ENCODE measurements around the gene DPYSL3. TPM values are rescaled to one million over a fixed set of nuclear protein-coding genes. Genes with fewer than 3 reads are reported as not detected.
A peak's percentile ranks its signal among the peaks of the same experiment; 100 is the strongest.

DPYSL3 gene
- total and polyA plus RNA-seq, 2 donors, result 254 to 287 TPM

DNA sequence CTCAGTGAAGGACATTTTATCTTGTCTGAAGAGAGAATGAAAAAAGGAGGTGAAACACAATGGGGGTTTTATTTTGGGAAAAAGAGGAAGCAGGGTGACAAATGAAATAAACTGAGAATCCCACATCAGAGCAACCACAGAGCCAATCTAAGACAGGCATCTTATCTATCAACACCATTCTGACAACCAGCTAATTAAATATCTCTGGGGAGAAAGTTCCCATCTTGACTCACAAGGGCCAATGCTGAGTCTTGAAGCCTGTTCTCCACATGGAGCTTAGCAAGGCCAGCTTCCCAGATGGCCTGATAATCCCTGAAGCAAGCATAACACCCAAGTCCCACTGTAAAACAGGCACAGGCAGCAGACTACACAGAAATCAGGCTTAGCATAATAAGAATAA lies 30.4 kb downstream of the DPYSL3 start:
- peaks cover 3% of the 10 kb centered on the region for H3K4me1 ChIP-seq (ENCODE audit: insufficient read depth)
- no peak for DNase-seq (ENCODE audit: extremely low spot score)
- H3K4me3 ChIP-seq (ENCODE audit: low read depth, low read length), result no peak overlapping the region
- no peak overlapping the region for H3K27ac ChIP-seq (ENCODE audit: low read depth)
- H3K36me3 ChIP-seq (ENCODE audit: insufficient read depth), result no peaks in the 10 kb centered on the region

DNA sequence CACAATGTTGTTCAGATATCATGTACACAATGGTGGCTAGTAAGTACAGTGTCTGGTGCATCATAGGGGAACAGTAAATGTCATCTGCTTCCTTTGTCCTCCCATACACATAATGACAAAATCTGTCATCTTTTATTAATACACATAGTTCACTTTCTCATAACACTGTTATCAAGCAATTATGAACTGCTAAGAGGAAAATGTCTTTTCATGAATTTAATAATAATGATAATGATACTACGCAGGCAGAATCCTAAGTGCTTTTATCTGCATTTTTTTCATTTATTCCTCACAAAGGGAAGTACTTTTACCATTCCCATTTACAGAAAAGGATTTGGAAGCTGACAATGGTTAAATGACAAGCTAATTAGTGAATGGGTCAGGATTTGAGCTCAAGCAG lies 35.7 kb downstream of the DPYSL3 start:
- no peak overlapping the region for H3K27ac ChIP-seq (ENCODE audit: low read depth)
- H3K4me3 ChIP-seq (ENCODE audit: low read depth, low read length), result no peak overlapping the region
- no peaks in the 10 kb centered on the region for H3K36me3 ChIP-seq (ENCODE audit: insufficient read depth)
- DNase-seq (ENCODE audit: extremely low spot score), result no peak
- WGBS, result 97% methylated on average over 1 of the region's 1 CpG
- H3K4me1 ChIP-seq (ENCODE audit: insufficient read depth), result no peaks in the 10 kb centered on the region

DNA sequence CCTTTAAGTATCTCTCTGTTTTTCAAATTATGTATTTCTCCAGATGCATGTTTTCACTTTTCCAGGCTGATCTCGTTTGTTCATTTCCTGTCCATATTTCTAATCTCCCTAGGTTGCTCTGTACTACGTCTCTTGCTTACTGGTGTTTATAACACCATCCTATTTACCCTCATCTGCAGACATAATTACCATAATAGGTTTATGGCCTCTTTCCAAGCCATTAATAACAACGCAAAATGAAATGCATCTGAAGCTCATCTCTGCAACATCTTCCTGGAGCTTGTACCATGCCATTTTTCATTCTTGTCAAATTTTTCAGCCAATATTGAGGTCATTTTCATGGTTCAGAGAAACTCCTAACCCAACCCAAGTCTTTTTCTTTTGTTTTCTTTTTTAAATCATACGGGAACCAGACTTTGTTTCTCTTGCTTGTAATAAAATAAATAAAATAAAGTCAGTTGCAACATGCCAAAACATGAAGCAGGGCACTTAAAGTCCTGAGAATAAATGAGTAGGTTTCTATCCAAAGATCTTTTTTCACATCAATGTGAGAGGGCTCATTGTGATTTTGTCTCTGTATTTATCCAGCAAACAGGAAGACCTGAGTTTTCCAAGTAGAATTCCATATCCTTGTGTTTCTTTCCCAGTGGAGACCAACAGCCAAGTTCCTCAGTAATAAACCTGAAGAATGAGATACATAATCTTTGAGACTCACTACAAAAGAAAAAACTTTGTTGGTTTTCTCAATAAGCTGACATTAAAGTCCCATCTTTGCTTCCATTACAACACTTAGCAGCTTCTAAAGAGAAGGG lies 37.0 kb downstream of the DPYSL3 start:
- WGBS, result 24% methylated on average over 4 of the region's 4 CpGs
- Histone ChIP-seq H3K36me3 (ENCODE audit: insufficient read depth) (no peaks in the 10 kb centered on the region), H3K27ac (ENCODE audit: low read depth) (peak overlapping the region; percentile 10), H3K4me3 (ENCODE audit: low read depth, low read length) (no peak overlapping the region), H3K4me1 (ENCODE audit: insufficient read depth) (no peaks in the 10 kb centered on the region)
- no peak for DNase-seq (ENCODE audit: extremely low spot score)

DNA sequence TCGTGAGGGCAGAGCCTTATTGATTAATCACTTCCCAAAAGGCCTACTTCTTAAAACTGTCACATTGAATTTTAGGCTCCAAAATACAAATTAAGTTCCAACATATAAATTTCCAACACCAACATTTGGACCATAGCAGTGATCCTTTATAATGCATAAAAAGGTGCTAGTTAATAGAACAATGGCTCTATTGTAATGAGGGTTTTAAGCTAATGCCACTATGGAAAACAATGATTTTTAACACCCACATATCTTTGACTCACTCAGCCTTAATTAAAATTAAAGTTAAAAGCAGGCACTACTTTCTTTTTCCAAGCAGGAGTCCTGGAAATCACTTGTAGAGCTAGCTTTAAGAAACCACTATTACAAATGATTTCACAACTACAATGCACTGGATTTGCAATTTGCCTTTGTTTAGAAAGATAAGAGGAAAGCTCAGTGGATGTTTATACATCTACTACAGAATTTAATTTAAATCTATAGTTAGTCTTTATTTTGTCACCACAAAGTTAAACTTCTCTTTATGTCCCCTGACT lies 41.8 kb downstream of the DPYSL3 start:
- Histone ChIP-seq H3K4me3 (ENCODE audit: low read depth, low read length) (no peak overlapping the region), H3K36me3 (ENCODE audit: insufficient read depth) (no peaks in the 10 kb centered on the region), H3K27ac (ENCODE audit: low read depth) (no peak overlapping the region), H3K4me1 (ENCODE audit: insufficient read depth) (no peaks in the 10 kb centered on the region)
- WGBS, result 80% methylated on average over 1 of the region's 1 CpG
- no peak for DNase-seq (ENCODE audit: extremely low spot score)

DNA sequence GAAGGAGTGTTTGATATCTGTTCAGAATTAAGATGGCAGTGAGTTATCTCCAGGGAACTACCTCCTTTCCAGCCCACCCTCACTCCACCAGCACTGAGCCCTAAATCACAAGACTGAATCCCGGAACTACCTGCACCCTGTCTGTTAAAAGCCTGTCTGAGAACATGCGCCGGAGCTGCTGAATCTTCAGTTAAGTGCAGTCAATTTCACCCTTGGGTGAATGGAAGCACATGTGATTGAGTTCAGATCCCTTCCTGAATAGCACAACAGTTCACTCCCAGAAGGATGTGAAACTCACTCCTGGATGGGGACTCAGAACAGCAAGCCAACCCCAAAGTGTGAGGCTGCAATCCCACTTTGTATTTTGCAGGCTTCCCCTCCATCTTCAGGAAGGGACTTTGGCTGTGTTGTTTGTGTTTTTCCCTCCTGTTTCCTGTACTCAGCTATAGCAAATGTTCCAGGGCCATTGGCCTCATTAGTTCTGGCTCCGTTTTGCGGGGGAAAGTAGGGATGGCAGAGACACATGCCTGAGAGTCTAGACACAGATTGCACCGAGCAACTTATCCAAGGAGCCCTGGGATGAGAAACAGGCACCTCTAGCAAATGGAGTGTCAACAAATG lies 43.4 kb downstream of the DPYSL3 start:
- no peak for DNase-seq (ENCODE audit: extremely low spot score)
- H3K4me1 ChIP-seq (ENCODE audit: insufficient read depth), result no peaks in the 10 kb centered on the region
- H3K36me3 ChIP-seq (ENCODE audit: insufficient read depth), result no peaks in the 10 kb centered on the region
- H3K4me3 ChIP-seq (ENCODE audit: low read depth, low read length), result no peak overlapping the region
- H3K27ac ChIP-seq (ENCODE audit: low read depth), result no peak overlapping the region
- 49% methylated on average over 6 of the region's 6 CpGs for WGBS

DNA sequence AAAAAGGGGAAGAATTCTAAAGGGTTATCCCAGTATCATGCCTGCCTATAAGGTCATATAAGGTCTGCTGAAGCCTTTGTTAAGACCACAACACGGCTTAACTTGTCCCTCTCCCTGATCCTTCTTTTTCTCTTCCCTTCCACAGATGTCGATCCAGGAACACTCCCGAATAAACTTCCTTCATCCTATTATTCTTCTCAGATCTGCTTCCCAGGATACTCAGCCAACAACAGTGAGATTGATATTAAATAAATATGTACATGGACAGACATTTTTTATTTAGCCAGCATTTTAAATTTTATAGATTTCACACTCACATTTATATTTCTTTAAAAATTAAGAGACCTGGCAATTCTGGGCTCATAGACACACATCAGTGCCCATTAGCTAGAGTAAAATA lies 44.1 kb downstream of the DPYSL3 start:
- WGBS, result 56% methylated on average over 3 of the region's 3 CpGs
- H3K4me1 ChIP-seq (ENCODE audit: insufficient read depth), result no peaks in the 10 kb centered on the region
- DNase-seq (ENCODE audit: extremely low spot score), result no peak
- H3K36me3 ChIP-seq (ENCODE audit: insufficient read depth), result no peaks in the 10 kb centered on the region
- no peak overlapping the region for H3K4me3 ChIP-seq (ENCODE audit: low read depth, low read length)
- no peak overlapping the region for H3K27ac ChIP-seq (ENCODE audit: low read depth)

DNA sequence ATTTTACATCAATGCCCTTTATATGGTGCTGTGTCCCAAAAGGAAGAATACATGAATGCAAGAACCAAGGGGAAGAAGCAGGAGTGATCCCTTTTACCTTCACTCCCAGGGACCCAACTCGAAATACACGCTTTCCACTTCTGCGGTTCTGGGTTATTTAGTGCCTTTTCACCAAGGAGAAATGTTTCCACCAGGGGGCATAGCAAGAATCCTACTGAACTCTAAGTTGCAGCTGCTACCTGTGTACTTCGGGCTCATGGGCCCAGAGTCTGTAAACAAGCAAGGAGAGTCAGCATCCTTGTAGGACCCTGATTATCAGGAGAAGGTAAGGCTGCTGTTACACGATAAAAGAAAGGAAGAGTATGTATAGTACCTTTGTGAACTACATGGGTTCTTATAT lies 45.7 kb downstream of the DPYSL3 start:
- H3K36me3 ChIP-seq (ENCODE audit: insufficient read depth), result no peaks in the 10 kb centered on the region
- no peak for DNase-seq (ENCODE audit: extremely low spot score)
- no peak overlapping the region for H3K4me3 ChIP-seq (ENCODE audit: low read depth, low read length)
- no peak overlapping the region for H3K27ac ChIP-seq (ENCODE audit: low read depth)
- WGBS, result 74% methylated on average over 5 of the region's 5 CpGs
- no peaks in the 10 kb centered on the region for H3K4me1 ChIP-seq (ENCODE audit: insufficient read depth)

DNA sequence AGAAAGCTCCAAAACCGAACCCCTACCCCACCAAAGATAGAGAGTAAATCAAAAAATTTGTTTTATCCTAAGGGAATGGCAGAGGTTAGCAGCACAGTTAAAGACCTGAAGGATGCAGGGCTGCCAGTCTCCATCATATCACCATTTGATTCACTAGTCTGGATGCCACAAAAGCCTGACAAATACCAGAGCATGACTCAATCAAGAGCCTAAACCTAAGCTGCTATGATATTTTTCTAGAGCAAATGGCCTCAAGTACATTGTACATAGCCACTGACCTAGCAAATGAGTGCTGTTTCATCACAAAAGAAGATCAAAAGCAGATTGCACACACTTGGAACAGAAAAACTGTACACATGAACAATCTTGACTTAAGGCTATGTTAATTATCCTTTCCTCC lies 48.0 kb downstream of the DPYSL3 start:
- Histone ChIP-seq H3K27ac (ENCODE audit: low read depth) (no peak overlapping the region), H3K4me3 (ENCODE audit: low read depth, low read length) (no peak overlapping the region), H3K36me3 (ENCODE audit: insufficient read depth) (no peaks in the 10 kb centered on the region), H3K4me1 (ENCODE audit: insufficient read depth) (no peaks in the 10 kb centered on the region)
- 96% methylated on average over 1 of the region's 1 CpG for WGBS
- DNase-seq (ENCODE audit: extremely low spot score), result no peak

DNA sequence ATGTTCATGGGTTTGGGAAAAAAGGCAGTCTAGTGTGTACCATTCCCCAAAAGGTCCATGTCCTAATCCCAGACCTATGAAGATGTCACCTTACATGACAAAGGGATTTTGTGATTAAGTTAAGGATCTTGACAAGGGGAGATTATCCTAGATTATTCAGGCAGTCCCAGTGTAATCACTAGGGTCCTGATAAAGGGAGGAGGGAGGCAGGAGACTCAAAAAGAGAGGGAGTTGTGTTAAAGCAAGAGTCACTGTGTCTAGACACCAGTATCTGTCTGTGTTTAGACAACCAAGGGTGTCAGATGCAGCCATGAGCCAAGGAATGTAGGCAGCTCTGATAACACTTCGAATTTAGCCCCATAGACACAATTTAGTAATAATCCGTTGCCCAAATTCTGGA lies 49.5 kb downstream of the DPYSL3 start:
- Histone ChIP-seq H3K4me1 (ENCODE audit: insufficient read depth) (no peaks in the 10 kb centered on the region), H3K27ac (ENCODE audit: low read depth) (no peak overlapping the region), H3K4me3 (ENCODE audit: low read depth, low read length) (no peak overlapping the region), H3K36me3 (ENCODE audit: insufficient read depth) (no peaks in the 10 kb centered on the region)
- WGBS, result 63% methylated on average over 2 of the region's 2 CpGs
- DNase-seq (ENCODE audit: extremely low spot score), result no peak

DNA sequence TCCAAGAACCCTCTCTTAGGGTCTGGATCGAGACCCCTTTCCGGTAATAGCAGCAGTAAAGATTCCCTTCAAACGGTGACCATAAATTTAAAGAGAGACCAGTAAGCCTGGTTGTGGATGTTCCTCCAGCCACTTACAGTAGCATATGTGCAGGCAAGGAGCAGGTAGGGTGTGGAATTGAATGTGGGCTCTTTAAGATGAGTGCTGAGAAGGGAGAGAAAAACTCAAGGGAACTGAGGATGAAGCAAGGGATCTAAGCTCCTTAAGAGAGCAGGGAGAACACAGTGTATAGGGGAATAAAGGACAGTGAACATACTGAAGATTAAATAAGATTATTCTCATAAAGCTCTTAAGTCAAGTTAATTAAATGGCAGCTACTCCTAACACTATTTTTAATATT lies 51.3 kb downstream of the DPYSL3 start:
- DNase-seq (ENCODE audit: extremely low spot score), result no peak
- WGBS, result 75% methylated on average over 3 of the region's 3 CpGs
- no peak overlapping the region for H3K27ac ChIP-seq (ENCODE audit: low read depth)
- H3K4me1 ChIP-seq (ENCODE audit: insufficient read depth), result no peaks in the 10 kb centered on the region
- H3K36me3 ChIP-seq (ENCODE audit: insufficient read depth), result no peaks in the 10 kb centered on the region
- no peak overlapping the region for H3K4me3 ChIP-seq (ENCODE audit: low read depth, low read length)

DNA sequence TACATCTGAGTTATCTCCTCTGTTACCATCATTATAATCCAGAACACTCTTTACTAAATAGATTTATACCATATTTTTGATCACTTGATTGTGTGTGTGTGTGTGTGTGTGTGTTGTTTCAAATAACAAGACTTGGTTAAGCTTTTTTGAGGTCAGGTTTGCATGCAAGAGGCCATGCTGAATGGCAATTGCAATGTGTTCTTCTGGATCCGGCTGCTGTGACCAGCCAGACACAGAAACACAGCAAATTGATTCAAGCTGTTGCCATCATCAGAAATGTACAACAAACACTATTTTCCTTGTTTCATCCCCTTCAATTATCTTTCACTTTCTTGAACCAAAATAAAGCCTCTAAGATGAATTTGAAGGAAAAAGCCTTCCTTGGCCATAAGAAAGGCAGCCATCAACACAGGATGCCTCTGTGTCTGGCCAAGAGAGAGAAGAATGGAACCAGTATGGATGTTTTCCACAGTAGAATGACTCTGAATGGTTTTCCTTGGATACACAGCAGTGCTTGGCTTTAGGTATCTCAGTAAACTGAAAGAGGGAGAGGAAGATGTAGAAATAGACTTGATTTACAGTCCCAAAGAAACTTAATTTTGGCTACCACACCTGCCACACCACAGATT lies 53.9 kb downstream of the DPYSL3 start:
- no peak for DNase-seq (ENCODE audit: extremely low spot score)
- 28% methylated on average over 1 of the region's 1 CpG for WGBS
- Histone ChIP-seq H3K4me1 (ENCODE audit: insufficient read depth) (no peaks in the 10 kb centered on the region), H3K27ac (ENCODE audit: low read depth) (no peak overlapping the region), H3K4me3 (ENCODE audit: low read depth, low read length) (no peak overlapping the region), H3K36me3 (ENCODE audit: insufficient read depth) (no peaks in the 10 kb centered on the region)

DNA sequence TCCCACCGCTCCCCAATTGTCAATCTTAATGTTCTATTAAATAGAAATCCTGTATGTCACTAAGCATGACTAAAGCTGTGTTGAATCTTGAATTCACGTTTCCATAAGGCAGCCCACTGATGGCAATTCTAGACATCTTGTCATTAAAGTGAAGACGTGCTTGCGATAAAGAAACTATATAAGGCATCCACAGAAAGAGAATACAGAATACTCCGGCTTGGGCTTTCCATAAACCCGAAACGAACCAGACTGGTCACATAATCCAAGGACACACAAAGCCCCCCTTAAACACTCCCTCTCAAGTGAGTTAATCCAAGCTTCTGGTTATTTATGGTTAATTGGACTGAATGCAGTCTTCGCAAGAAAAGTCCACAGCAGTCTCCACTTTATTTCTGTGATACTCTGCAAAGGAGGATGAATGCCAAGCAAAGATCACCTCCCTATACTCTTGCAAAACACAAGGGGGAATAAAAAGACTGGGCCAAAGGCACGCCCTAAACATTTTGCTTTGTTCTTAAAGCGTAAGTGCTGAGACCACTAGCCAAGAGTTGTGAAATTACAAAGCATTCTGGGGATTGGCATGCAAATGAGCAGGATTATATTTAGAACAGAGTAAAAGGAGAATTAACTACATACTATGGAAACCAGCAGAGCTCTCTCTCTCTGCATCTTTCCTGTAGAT lies 54.7 kb downstream of the DPYSL3 start:
- no peak for DNase-seq (ENCODE audit: extremely low spot score)
- Histone ChIP-seq H3K27ac (ENCODE audit: low read depth) (peak overlapping the region; percentile 15), H3K4me3 (ENCODE audit: low read depth, low read length) (no peak overlapping the region), H3K36me3 (ENCODE audit: insufficient read depth) (no peaks in the 10 kb centered on the region), H3K4me1 (ENCODE audit: insufficient read depth) (no peaks in the 10 kb centered on the region)
- 29% methylated on average over 10 of the region's 10 CpGs for whole genome bisulfite sequencing

DNA sequence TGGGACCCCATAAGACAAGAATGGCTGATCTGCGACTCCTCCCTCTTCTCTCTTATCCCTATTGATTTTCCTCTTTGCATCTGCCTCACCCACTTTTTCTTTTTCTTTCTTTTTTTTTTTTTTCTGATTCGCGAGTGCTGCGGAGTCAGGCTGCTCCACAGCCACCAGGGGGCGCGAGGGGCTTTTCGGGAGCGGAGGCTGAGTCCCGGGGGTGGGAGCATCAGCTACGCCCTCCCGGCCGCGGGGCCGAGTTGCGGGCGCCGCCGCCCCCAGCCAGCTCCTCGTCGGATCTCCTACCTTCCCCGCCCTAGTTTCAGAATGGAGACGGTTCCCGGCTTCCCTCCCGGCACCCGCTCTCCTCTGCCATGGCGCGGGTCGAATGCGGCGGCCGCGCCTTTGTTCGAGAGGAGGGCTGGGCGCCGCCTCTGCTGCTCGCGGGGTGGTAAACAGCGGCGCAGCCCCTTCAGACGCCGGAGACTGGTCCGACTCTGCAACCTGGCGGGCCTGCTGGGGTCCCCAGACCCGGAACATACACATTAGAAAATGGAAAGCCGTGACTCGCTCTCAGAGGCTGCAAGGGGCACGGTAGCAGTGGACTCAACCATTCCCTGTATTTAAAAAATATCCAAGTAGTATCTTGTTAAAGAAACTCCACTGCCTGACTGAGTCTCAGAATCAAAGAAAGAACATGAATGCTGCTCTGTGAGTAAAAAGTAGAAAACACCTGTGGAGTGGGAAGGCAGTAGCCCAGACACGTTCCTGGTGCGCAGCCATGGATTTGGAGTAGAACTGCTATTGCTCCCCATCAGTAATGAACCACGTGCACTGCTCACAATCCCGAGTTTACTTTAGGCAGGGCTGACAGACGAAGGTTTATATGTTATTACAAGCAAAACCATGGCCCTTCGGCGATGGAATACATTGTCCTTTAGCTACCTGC lies 55.7 kb downstream of the DPYSL3 start:
- Histone ChIP-seq H3K4me1 (ENCODE audit: insufficient read depth) (no peaks in the 10 kb centered on the region), H3K4me3 (ENCODE audit: low read depth, low read length) (peak overlapping the region; percentile 87), H3K36me3 (ENCODE audit: insufficient read depth) (no peaks in the 10 kb centered on the region), H3K27ac (ENCODE audit: low read depth) (peak overlapping the region; percentile 81)
- 1% methylated on average over 54 of the region's 54 CpGs for WGBS
- DNase-seq (ENCODE audit: extremely low spot score), result peak; percentile 91
